IPS DF 6.9 (cell line): Measurements from ENCODE around the gene ELAC1.
"Not testable (repeated sequence)": the region's sequence is repeated elsewhere in the genome, so short reads cannot be mapped to it uniquely, and the experiment has no call there.

Experiments
- DNase-seq: peaks from one replicate; pipeline ENCODE4 v3.0.0-alpha.2; 2013; ENCODE audit warnings: low read depth, low spot score
- H3K27ac ChIP-seq: one replicate; pipeline ENCODE4 v1.5.1; 2013; ENCODE audit warnings: low read length, control low read depth
- H3K27me3 ChIP-seq: 2 replicates; pipeline ENCODE4 v1.6.1; 2013; ENCODE audit warnings: mild to moderate bottlenecking, low read length; ENCODE audit not compliant: control insufficient read depth, insufficient read depth
- H3K36me3 ChIP-seq: 2 replicates; pipeline ENCODE4 v1.6.1; 2013; ENCODE audit warnings: low read length; ENCODE audit not compliant: control insufficient read depth, insufficient read depth
- H3K4me1 ChIP-seq: 2 replicates; pipeline ENCODE4 v1.6.1; 2013; ENCODE audit warnings: low read length; ENCODE audit not compliant: control insufficient read depth, insufficient read depth
- H3K4me3 ChIP-seq: 2 replicates; pipeline ENCODE4 v1.5.1; 2013; ENCODE audit warnings: mild to moderate bottlenecking, low read length
- H3K9me3 ChIP-seq: 2 replicates; pipeline ENCODE4 v1.6.1; 2013; ENCODE audit warnings: low read length, inconsistent platforms; ENCODE audit not compliant: control insufficient read depth, insufficient read depth
- WGBS: extraction: QIAGEN DNeasy Blood & Tissue Kit; methylation state at CpG from one replicate; pipeline ENCODE4 v1.1.7; 2013; ENCODE audit warnings: mixed read lengths, missing lambda C conversion rate; ENCODE audit not compliant: insufficient read length, insufficient coverage; 5-methylcytosine and 5-hydroxymethylcytosine counted together

The ELAC1 gene

GRCh38 chr18:50994031-50994430 is 26.2 kb downstream of the ELAC1 start:
- Histone ChIP-seq H3K27me3 (no peaks in the 10 kb centered on the region), H3K4me1 (no peaks in the 10 kb centered on the region; the same call in 1 of the 2 replicates), H3K27ac (no peak overlapping the region), H3K36me3 (no peaks in the 10 kb centered on the region), H3K4me3 (no peak overlapping the region), H3K9me3 (no peaks in the 10 kb centered on the region)
- DNase-seq, result no peak
- WGBS, result no CpG with 5 or more reads among the region's 2 CpGs

- not testable (repeated sequence) for DNase-seq, H3K4me3 ChIP-seq, H3K4me1 ChIP-seq, H3K27ac ChIP-seq, H3K27me3 ChIP-seq, H3K9me3 ChIP-seq, H3K36me3 ChIP-seq
- WGBS, result no CpG with 5 or more reads among the region's 2 CpGs
Observed at GRCh38 chr18:51003174-51003573, 35.3 kb downstream of the ELAC1 start.

GRCh38 chr18:51006061-51006818 is 38.4 kb downstream of the ELAC1 start:
- no CpG with 5 or more reads among the region's 5 CpGs for WGBS
- Histone ChIP-seq H3K9me3 (no peaks in the 10 kb centered on the region), H3K4me3 (no peak overlapping the region), H3K36me3 (no peaks in the 10 kb centered on the region), H3K27me3 (no peaks in the 10 kb centered on the region), H3K27ac (no peak overlapping the region), H3K4me1 (no peaks in the 10 kb centered on the region)
- DNase-seq, result no peak

- Histone ChIP-seq H3K4me1 (no peaks in the 10 kb centered on the region), H3K27me3 (no peaks in the 10 kb centered on the region), H3K36me3 (no peaks in the 10 kb centered on the region), H3K4me3 (no peak overlapping the region), H3K9me3 (no peaks in the 10 kb centered on the region), H3K27ac (no peak overlapping the region)
- no CpG with 5 or more reads among the region's 13 CpGs for WGBS
- DNase-seq, result no peak
Observed at GRCh38 chr18:51006948-51007789, 39.3 kb downstream of the ELAC1 start.

GRCh38 chr18:51007790-51008139 is 39.9 kb downstream of the ELAC1 start:
- no peaks in the 10 kb centered on the region for H3K4me1 ChIP-seq
- no CpG with 5 or more reads among the region's 1 CpG for WGBS
- no peak for DNase-seq
- no peak overlapping the region for H3K4me3 ChIP-seq
- H3K27me3 ChIP-seq, result no peaks in the 10 kb centered on the region
- H3K27ac ChIP-seq, result no peak overlapping the region
- H3K36me3 ChIP-seq, result no peaks in the 10 kb centered on the region
- no peaks in the 10 kb centered on the region for H3K9me3 ChIP-seq

- DNase-seq, result no peak
- Histone ChIP-seq H3K36me3 (no peaks in the 10 kb centered on the region), H3K4me3 (no peak overlapping the region), H3K9me3 (no peaks in the 10 kb centered on the region), H3K27ac (no peak overlapping the region), H3K27me3 (no peaks in the 10 kb centered on the region), H3K4me1 (no peaks in the 10 kb centered on the region)
Observed at GRCh38 chr18:51009072-51009471, 41.2 kb downstream of the ELAC1 start.

- Histone ChIP-seq H3K4me1 (no peaks in the 10 kb centered on the region), H3K27ac (no peak overlapping the region), H3K9me3 (no peaks in the 10 kb centered on the region), H3K4me3 (no peak overlapping the region), H3K27me3 (no peaks in the 10 kb centered on the region), H3K36me3 (no peaks in the 10 kb centered on the region)
- DNase-seq, result no peak
Observed at GRCh38 chr18:51010218-51010617, 42.4 kb downstream of the ELAC1 start.

- no peak for DNase-seq
- WGBS, result no CpG with 5 or more reads among the region's 3 CpGs
- Histone ChIP-seq H3K27me3 (no peaks in the 10 kb centered on the region), H3K27ac (no peak overlapping the region), H3K4me1 (no peaks in the 10 kb centered on the region; the same call in 1 of the 2 replicates), H3K36me3 (no peaks in the 10 kb centered on the region), H3K9me3 (no peaks in the 10 kb centered on the region), H3K4me3 (no peak overlapping the region)
Observed at GRCh38 chr18:51011709-51012108, 43.9 kb downstream of the ELAC1 start.

- H3K4me3 ChIP-seq, result no peak overlapping the region
- H3K9me3 ChIP-seq, result no peaks in the 10 kb centered on the region
- no peaks in the 10 kb centered on the region for H3K27me3 ChIP-seq
- H3K36me3 ChIP-seq, result no peaks in the 10 kb centered on the region
- no CpG with 5 or more reads among the region's 3 CpGs for WGBS
- no peak overlapping the region for H3K27ac ChIP-seq
- H3K4me1 ChIP-seq, result peaks cover 4% of the 10 kb centered on the region; the same call in 1 of the 2 replicates
- DNase-seq, result no peak
Observed at GRCh38 chr18:51012441-51012840, 44.6 kb downstream of the ELAC1 start.

GRCh38 chr18:51013259-51013658 is 45.4 kb downstream of the ELAC1 start:
- Histone ChIP-seq H3K4me1 (peaks cover 5% of the 10 kb centered on the region; the same call in 1 of the 2 replicates), H3K27ac (no peak overlapping the region), H3K36me3 (no peaks in the 10 kb centered on the region), H3K9me3 (no peaks in the 10 kb centered on the region), H3K4me3 (no peak overlapping the region), H3K27me3 (no peaks in the 10 kb centered on the region)
- WGBS, result no CpG with 5 or more reads among the region's 3 CpGs
- no peak for DNase-seq
